Transverse colon (tissue), 4 donors: ENCODE data around the gene MECR.

ENCODE experiments used
- POLR2AphosphoS5 ChIP-seq, 3 donors: sonication (generic); formaldehyde crosslinking; IDR thresholded peaks; one replicate each; pipeline ENCODE4 v1.6.1; 2016; ENCODE audit warnings: antibody characterized with exemption in 3 of 3
- TF ChIP-seq, protein P1 (sequence below), 5 experiments: fragments of 200-600 bp in 3 of 5; fragments of 450-650 bp in 2 of 5; sonication (generic) in 3 of 5; IDR thresholded peaks; 1 replicate in 2 of 5; 2 replicates in 3 of 5; pipeline ENCODE4 v1.5.1; 2016 to 2017; ENCODE audit warnings: antibody characterized with exemption in 5 of 5, inconsistent platforms in 3 of 5, mild to moderate bottlenecking in 2 of 5, moderate library complexity in 1 of 5

DNA sequence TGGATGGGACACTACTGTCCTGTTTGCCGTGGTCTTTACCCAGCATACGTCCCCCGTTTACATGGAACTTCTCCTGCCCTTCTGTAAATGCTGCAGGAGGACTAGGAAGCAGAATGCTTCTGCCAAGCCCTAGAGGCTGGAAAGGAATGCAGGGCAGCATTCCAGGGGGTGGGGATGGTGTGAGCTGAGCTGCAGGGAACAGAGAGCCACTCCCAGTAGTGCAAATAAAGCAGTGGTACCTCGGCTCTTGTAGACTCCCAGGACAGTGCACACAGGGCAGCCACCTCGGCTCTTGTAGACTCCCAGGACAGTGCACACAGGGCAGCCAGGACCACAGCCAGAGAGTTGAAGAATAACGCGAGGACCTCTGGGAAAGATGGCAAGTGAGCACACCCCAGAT lies 41.0 kb upstream of the MECR start:
- TF ChIP-seq, protein P1, sequence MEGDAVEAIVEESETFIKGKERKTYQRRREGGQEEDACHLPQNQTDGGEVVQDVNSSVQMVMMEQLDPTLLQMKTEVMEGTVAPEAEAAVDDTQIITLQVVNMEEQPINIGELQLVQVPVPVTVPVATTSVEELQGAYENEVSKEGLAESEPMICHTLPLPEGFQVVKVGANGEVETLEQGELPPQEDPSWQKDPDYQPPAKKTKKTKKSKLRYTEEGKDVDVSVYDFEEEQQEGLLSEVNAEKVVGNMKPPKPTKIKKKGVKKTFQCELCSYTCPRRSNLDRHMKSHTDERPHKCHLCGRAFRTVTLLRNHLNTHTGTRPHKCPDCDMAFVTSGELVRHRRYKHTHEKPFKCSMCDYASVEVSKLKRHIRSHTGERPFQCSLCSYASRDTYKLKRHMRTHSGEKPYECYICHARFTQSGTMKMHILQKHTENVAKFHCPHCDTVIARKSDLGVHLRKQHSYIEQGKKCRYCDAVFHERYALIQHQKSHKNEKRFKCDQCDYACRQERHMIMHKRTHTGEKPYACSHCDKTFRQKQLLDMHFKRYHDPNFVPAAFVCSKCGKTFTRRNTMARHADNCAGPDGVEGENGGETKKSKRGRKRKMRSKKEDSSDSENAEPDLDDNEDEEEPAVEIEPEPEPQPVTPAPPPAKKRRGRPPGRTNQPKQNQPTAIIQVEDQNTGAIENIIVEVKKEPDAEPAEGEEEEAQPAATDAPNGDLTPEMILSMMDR (IDR thresholded peaks at IDR 0.05), result no peak
- TF ChIP-seq POLR2AphosphoS5 (IDR thresholded peaks at IDR 0.05), result peak in 2 of 3 donors; percentile 25 to 36
